ENCODE data around the gene ARSA. TPM values are rescaled to one million over a fixed set of nuclear protein-coding genes. Genes with fewer than 3 reads are reported as not detected.

ARSA gene
- total RNA-seq, 1 donor from 2014 or later = 65.7 TPM

DNA sequence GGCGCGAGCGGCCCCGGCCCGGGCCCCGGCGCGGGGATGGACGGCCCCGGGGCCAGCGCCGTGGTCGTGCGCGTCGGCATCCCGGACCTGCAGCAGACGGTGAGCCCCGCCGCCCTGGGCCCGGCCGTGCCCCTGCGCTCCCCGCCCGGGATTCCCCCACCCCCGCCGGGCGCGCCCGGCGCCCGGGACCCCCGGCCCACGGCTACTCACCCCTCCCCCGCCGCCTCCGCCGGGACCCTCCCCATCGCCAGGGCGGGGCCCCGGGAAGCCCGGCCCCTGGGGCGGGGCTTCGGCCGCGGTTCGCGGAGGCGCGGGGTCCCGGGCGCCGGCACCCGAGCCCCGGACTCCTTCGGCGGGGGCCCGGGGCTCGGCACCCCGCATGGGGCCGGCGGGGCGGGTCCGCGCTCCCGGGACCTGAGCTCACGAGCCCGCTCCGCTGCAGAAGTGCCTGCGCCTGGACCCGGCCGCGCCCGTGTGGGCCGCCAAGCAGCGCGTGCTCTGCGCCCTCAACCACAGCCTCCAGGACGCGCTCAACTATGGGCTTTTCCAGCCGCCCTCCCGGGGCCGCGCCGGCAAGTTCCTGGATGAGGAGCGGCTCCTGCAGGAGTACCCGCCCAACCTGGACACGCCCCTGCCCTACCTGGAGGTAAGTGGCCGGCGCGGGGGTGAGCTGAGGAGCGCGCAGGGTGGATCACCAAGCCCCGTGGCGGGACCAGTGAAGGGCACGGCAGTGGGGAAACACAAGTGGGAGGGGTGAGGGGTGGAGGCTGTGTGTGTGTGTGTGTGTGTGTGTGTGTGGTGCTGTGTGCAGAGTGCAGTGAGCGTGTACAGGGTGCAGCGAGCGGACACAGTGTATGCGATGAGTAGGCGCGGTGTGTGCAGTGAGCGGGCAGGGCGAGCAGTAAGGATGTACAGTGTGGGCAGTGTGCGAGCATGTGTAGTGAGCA lies 46.9 kb upstream of the ARSA start:
- Mint-ChIP-seq H3K27me3 (ENCODE audit: unreplicated experiment) (peaks cover 30% of the 10 kb centered on the region), H3K27ac (ENCODE audit: unreplicated experiment) (no peak overlapping the region), H3K4me3 (ENCODE audit: unreplicated experiment) (peak overlapping the region; percentile 60), H3K9me3 (ENCODE audit: unreplicated experiment) (peaks cover 12% of the 10 kb centered on the region), H3K4me1 (ENCODE audit: low read depth, unreplicated experiment) (no peaks in the 10 kb centered on the region), H3K36me3 (ENCODE audit: unreplicated experiment) (no peaks in the 10 kb centered on the region)
- TF ChIP-seq, protein P1, sequence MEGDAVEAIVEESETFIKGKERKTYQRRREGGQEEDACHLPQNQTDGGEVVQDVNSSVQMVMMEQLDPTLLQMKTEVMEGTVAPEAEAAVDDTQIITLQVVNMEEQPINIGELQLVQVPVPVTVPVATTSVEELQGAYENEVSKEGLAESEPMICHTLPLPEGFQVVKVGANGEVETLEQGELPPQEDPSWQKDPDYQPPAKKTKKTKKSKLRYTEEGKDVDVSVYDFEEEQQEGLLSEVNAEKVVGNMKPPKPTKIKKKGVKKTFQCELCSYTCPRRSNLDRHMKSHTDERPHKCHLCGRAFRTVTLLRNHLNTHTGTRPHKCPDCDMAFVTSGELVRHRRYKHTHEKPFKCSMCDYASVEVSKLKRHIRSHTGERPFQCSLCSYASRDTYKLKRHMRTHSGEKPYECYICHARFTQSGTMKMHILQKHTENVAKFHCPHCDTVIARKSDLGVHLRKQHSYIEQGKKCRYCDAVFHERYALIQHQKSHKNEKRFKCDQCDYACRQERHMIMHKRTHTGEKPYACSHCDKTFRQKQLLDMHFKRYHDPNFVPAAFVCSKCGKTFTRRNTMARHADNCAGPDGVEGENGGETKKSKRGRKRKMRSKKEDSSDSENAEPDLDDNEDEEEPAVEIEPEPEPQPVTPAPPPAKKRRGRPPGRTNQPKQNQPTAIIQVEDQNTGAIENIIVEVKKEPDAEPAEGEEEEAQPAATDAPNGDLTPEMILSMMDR (IDR thresholded peaks at IDR 0.05; ENCODE audit: partially characterized antibody, unreplicated experiment) = no peak
- peak; percentile 62 for DNase-seq

DNA sequence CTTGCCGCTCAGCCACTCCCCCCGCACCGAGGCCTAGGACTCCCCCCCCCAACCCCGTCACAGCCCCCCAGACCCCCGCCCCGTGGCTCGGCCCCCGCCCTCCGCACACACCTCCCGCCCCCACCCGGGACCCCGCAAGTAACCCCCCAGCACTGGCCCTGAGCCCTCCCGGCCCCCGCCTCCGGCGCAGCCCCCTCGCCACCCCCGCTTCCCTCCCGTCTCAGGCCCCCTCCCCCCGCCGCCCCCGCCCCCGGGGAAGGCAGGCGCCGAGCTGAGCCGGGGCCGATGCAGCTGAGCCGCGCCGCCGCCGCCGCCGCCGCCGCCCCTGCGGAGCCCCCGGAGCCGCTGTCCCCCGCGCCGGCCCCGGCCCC lies 46.2 kb upstream of the ARSA start:
- Mint-ChIP-seq H3K27me3 (ENCODE audit: unreplicated experiment) (peaks cover 28% of the 10 kb centered on the region), H3K27ac (ENCODE audit: unreplicated experiment) (no peak overlapping the region), H3K36me3 (ENCODE audit: unreplicated experiment) (no peaks in the 10 kb centered on the region), H3K4me3 (ENCODE audit: unreplicated experiment) (no peak overlapping the region), H3K4me1 (ENCODE audit: low read depth, unreplicated experiment) (no peaks in the 10 kb centered on the region), H3K9me3 (ENCODE audit: unreplicated experiment) (peaks cover 12% of the 10 kb centered on the region)
- DNase-seq = peak; percentile 49
- TF ChIP-seq, protein P1 (IDR thresholded peaks at IDR 0.05; ENCODE audit: partially characterized antibody, unreplicated experiment) = no peak

DNA sequence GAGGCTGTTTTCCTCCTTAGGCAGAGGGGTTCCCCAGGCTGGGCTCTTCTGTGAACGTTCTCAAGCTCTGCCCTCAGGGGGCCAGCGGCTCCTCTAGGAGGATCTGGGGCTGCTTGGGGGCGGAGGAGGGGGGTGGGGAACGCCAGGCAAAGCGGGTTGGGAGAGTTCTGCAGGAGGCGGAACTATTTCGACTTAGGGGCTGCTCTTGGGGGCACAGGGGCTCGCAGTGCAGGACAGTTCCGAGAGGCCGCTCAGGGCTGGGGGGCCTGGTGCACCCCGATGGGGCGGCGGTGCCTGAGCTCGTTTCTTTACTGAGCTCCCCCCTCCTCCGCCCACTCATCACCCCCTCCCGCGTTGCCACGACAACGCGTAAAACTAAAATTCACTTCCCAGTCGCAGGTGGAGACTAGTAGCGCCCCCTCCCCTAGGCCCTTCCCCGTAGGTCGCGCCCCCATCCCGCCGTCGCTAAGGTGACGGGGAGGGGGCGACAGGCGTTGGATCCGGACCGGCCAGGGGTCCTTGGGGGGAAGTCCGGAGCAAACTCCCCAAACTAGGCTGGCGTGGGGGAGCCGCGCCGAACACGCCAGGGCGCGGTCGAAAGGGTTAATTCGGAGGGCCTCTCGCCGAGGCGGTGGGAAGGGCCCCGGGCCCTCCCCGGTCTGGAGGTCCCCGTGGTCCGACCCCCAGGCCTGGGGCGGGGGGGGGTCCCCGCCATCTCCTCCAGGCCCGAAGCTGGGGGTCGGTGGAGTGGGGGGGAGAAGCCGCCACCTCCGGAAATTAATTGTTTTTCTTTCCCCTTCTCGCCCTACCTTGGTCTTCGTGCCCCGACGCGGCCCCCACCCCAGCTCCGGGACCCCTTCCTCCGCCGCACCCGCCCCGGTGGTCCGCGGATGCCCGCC lies 45.5 kb upstream of the ARSA start:
- no peak for DNase-seq
- Mint-ChIP-seq H3K27me3 (ENCODE audit: unreplicated experiment) (peaks cover 28% of the 10 kb centered on the region), H3K27ac (ENCODE audit: unreplicated experiment) (no peak overlapping the region), H3K4me1 (ENCODE audit: low read depth, unreplicated experiment) (no peaks in the 10 kb centered on the region), H3K9me3 (ENCODE audit: unreplicated experiment) (peaks cover 12% of the 10 kb centered on the region), H3K4me3 (ENCODE audit: unreplicated experiment) (no peak overlapping the region), H3K36me3 (ENCODE audit: unreplicated experiment) (no peaks in the 10 kb centered on the region)
- TF ChIP-seq, protein P1 (IDR thresholded peaks at IDR 0.05; ENCODE audit: partially characterized antibody, unreplicated experiment) = no peak

DNA sequence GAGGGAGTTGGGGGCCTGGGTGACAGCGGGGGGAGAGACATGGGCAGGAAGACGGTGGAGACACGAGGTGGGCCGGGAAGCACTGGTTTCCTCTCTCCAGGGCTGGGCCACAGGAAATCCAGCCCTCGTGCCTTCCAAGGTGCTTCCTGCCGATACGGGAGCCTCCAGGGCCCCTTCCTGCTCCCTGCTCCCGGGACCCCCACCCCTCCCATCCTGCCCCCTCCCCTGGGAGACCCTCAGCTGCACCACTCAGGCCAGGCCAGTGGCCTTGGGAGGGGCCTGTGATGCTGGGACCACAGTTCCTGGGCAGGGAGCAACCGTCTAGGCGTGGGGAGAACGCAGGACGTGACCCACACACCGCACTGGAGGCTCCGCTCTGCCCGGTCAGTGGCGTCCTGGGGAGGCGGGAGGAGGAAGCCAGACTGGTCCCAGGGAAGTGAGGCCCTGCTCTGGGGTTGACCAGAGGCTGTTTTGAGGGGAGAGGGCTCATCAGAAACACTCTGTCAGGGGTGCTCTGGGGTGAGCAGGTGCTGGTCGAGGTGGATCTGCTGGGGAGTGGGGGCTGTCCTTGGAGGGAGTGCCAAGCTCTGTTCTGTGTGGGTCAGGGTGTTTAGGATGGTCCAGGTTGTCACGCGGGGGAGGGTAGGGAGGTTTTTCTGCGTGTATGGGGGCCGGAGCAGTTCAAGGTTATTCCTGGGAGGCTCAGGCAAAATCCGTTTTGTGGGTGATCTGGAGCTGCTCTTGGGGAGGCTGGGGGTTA lies 44.7 kb upstream of the ARSA start, which contains the start of gene SHANK3:
Gene SHANK3 (plus strand): TSS at position 353 of the 760 bp plus-strand sequence.
- Mint-ChIP-seq H3K9me3 (ENCODE audit: unreplicated experiment) (peaks cover 10% of the 10 kb centered on the region), H3K4me1 (ENCODE audit: low read depth, unreplicated experiment) (no peaks in the 10 kb centered on the region), H3K4me3 (ENCODE audit: unreplicated experiment) (no peak within 1 kb of the TSS), H3K27me3 (ENCODE audit: unreplicated experiment) (peaks cover 26% of the 10 kb centered on the region), H3K27ac (ENCODE audit: unreplicated experiment) (no peak within 1 kb of the TSS), H3K36me3 (ENCODE audit: unreplicated experiment) (no peaks in the 10 kb centered on the region)
- DNase-seq = no peak
- TF ChIP-seq, protein P1 (IDR thresholded peaks at IDR 0.05; ENCODE audit: partially characterized antibody, unreplicated experiment) = no peak
